HCT116 (cell line): ENCODE measurements around the gene SIGLEC5. TPM values are rescaled to one million over a fixed set of nuclear protein-coding genes. Genes with fewer than 3 reads are reported as not detected.

ENCODE experiments used
- ATAC-seq: fragments of 200-7000 bp; cut with Tn5 transposase; 2 replicates; pipeline ENCODE4 v1.9.1; 2020; ENCODE audit warnings: mild to moderate bottlenecking, moderate library complexity
- BruUV-seq: library from RNA; stranded (reverse); fragments of 400-500 nt; replicated peaks from 2 replicates; lab custom pipeline; 2021; lab: Mats Ljungman, UMichigan
- CTCF ChIA-PET: fragments of 300-600 bp; sonication (Branson Sonifier 250); formaldehyde crosslinking; loops from one replicate; lab custom pipeline; 2021; ENCODE audit warnings: antibody characterized with exemption; lab: Charles Lee
- POLR2A ChIA-PET: fragments of 300-600, 350-600 bp; sonication (Branson Sonifier 250); formaldehyde crosslinking; loops from one replicate; lab custom pipeline; 2021; ENCODE audit warnings: antibody characterized with exemption; lab: Charles Lee
- RAD21 ChIA-PET, 2 experiments: fragments of 300-600 bp; sonication (Branson Sonifier 250); formaldehyde crosslinking; loops; one replicate each; lab custom pipeline; 2023; ENCODE audit warnings: low total read pairs in 2 of 2; ENCODE audit not compliant: uncharacterized antibody in 2 of 2, unreplicated experiment in 2 of 2, low non-redundant PET in 1 of 2; lab: Charles Lee
- DNase-seq: peaks from one replicate; pipeline ENCODE4 v3.0.0-alpha.2; 2010; ENCODE audit warnings: low read depth, low spot score
- H2AFZ ChIP-seq: fragments of 200-600 bp; shearing (Covaris generic), sonication (generic); 2 replicates; pipeline ENCODE4 v1.6.1; 2017; ENCODE audit warnings: low read depth, mixed run types, mixed read lengths, antibody characterized with exemption, low read length; ENCODE audit not compliant: poor library complexity, severe bottlenecking
- H3K27ac ChIP-seq: 2 replicates; pipeline ENCODE4 v1.5.1; 2012; ENCODE audit warnings: low read depth, low read length
- H3K27me3 ChIP-seq: fragments of 200-600 bp; sonication (generic); 2 replicates; pipeline ENCODE4 v1.6.1; 2016; ENCODE audit warnings: mixed run types, low read length, mixed read lengths; ENCODE audit not compliant: insufficient read depth
- H3K36me3 ChIP-seq, 2 experiments: fragments of 200-500 bp in 1 of 2; fragments of 200-600 bp in 1 of 2; sonication (Bioruptor generic) in 1 of 2; sonication (generic) in 1 of 2; 2 replicates each; pipeline versions ENCODE4 v1.5.1 to v1.6.1; 2014 to 2016; ENCODE audit warnings: low read length in 2 of 2, inconsistent platforms in 1 of 2, mixed read lengths in 1 of 2, mixed run types in 1 of 2; ENCODE audit not compliant: insufficient read depth in 2 of 2, control insufficient read depth in 1 of 2
- H3K4me1 ChIP-seq, 2 experiments: fragments of 200-600 bp in 1 of 2; sonication (generic) in 1 of 2; 2 replicates each; pipeline versions ENCODE4 v1.5.1 to v1.6.1; 2012 to 2017; ENCODE audit warnings: low read length in 2 of 2, inconsistent platforms in 1 of 2, mild to moderate bottlenecking in 1 of 2, mixed read lengths in 1 of 2, mixed run types in 1 of 2, moderate library complexity in 1 of 2; ENCODE audit not compliant: insufficient read depth in 2 of 2, control insufficient read depth in 1 of 2
- H3K4me2 ChIP-seq: fragments of 200-600 bp; sonication (generic); 2 replicates; pipeline ENCODE4 v1.6.1; 2017; ENCODE audit warnings: mixed run types, low read length, mixed read lengths
- H3K4me3 ChIP-seq, 2 experiments: fragments of 200-600 bp in 1 of 2; sonication (generic) in 1 of 2; replicated peaks in 1 of 2; 2 replicates each; pipeline ENCODE4 v1.5.1; 2011 to 2016; ENCODE audit warnings: low read length in 2 of 2, control low read depth in 1 of 2, low read depth in 1 of 2, mild to moderate bottlenecking in 1 of 2, mixed read lengths in 1 of 2, mixed run types in 1 of 2
- H3K79me2 ChIP-seq: fragments of 200-600 bp; sonication (generic); 2 replicates; pipeline ENCODE4 v1.6.1; 2017; ENCODE audit warnings: mild to moderate bottlenecking, mixed run types, low read length, moderate library complexity, mixed read lengths; ENCODE audit not compliant: insufficient read depth
- H3K9ac ChIP-seq: fragments of 200-600 bp; sonication (generic); 2 replicates; pipeline ENCODE4 v1.6.1; 2016; ENCODE audit warnings: low read length, mixed read lengths
- H3K9me2 ChIP-seq: fragments of 200-600 bp; sonication (generic), shearing (Covaris generic); 2 replicates; pipeline ENCODE4 v1.6.1; 2017; ENCODE audit warnings: mixed run types, mild to moderate bottlenecking, moderate library complexity; ENCODE audit not compliant: insufficient read depth
- H3K9me3 ChIP-seq, 2 experiments: fragments of 200-500 bp in 1 of 2; fragments of 200-600 bp in 1 of 2; sonication (Bioruptor generic) in 1 of 2; sonication (generic) in 1 of 2; 2 replicates each; pipeline ENCODE4 v1.6.1; 2014 to 2017; ENCODE audit warnings: low read length in 2 of 2, mixed read lengths in 2 of 2, inconsistent platforms in 1 of 2, low read depth in 1 of 2, mild to moderate bottlenecking in 1 of 2, mixed run types in 1 of 2, moderate library complexity in 1 of 2; ENCODE audit not compliant: control insufficient read depth in 1 of 2, insufficient read depth in 1 of 2
- H4K20me1 ChIP-seq: fragments of 200-600 bp; sonication (generic), shearing (Covaris generic); 2 replicates; pipeline ENCODE4 v1.6.1; 2017; ENCODE audit warnings: mixed run types, mild to moderate bottlenecking, moderate library complexity; ENCODE audit not compliant: insufficient read depth
- FOSL1 ChIP-seq: IDR thresholded peaks from 2 replicates; pipeline ENCODE4 v1.6.1; 2012; ENCODE audit warnings: low read depth
- MAX ChIP-seq: IDR thresholded peaks from 2 replicates; pipeline ENCODE4 v1.6.1; 2012
- POLR2A ChIP-seq: IDR thresholded peaks from 2 replicates; pipeline ENCODE4 v1.7.0; 2011; ENCODE audit warnings: borderline replicate concordance; ENCODE audit not compliant: insufficient read depth, insufficient read length; ENCODE audit errors: extremely low read depth
- SP1 ChIP-seq: IDR thresholded peaks from 2 replicates; pipeline ENCODE4 v1.6.1; 2012; ENCODE audit warnings: low read depth
- SRF ChIP-seq: IDR thresholded peaks from 2 replicates; pipeline ENCODE4 v1.6.1; 2012; ENCODE audit warnings: low read depth
- ZFX ChIP-seq: fragments of 450-650 bp; IDR thresholded peaks from 2 replicates; pipeline ENCODE4 v1.6.1; 2017
- intact Hi-C: fragments of 100-400 bp; cut with micrococcal nuclease; formaldehyde crosslinking; loops from 2 replicates; pipeline ENCODE4 v1.10.0; 2022
- total RNA-seq: library from RNA; stranded (reverse); gene quantifications from one replicate; pipeline ENCODE4 v1.2.1, GENCODE V29; 2021; ENCODE audit not compliant: unreplicated experiment

Gene SIGLEC5
- total RNA-seq, 1 experiment from 2014 or later, result not detected

GRCh38 chr19:51567583-51567982 lies 62.6 kb downstream of the SIGLEC5 start:
- no TSS peak for BruUV-seq
- intact Hi-C loops, result no loop called here
- Histone ChIP-seq H3K79me2 (peaks cover 13% of the 10 kb centered on the region), H3K36me3 (no peaks in the 10 kb centered on the region), H4K20me1 (no peaks in the 10 kb centered on the region), H3K4me2 (no peak overlapping the region), H2AFZ (no peak overlapping the region), H3K4me3 (no peak overlapping the region), H3K4me1 (peaks cover 5 to 10% of the 10 kb centered on the region in 2 experiments; a peak in 2 of 4 replicates), H3K9me2 (no peaks in the 10 kb centered on the region), H3K9me3 (no peaks in the 10 kb centered on the region), H3K27ac (no peak overlapping the region), H3K9ac (no peak overlapping the region), H3K27me3 (peaks cover 35% of the 10 kb centered on the region)
- ChIA-PET RAD21 (no interaction called here), POLR2A (no interaction called here), CTCF (no interaction called here)
- TF ChIP-seq MAX (no peak), SP1 (no peak), SRF (no peak), POLR2A (no peak), FOSL1 (no peak)
- DNase-seq (no peak), ATAC-seq (no peak)

- DNase-seq, result no peak
- H2AFZ ChIP-seq, result no peak overlapping the region
- no peaks in the 10 kb centered on the region for H4K20me1 ChIP-seq
- H3K9me2 ChIP-seq, result no peaks in the 10 kb centered on the region
- ATAC-seq, result no peak
- no peak for TF ChIP-seq ZFX
- no peaks in the 10 kb centered on the region for H3K36me3 ChIP-seq
- H3K4me2 ChIP-seq, result no peak overlapping the region
- H3K9ac ChIP-seq, result no peak overlapping the region
- no peak overlapping the region for H3K27ac ChIP-seq
- intact Hi-C loops, result no loop called here
- RAD21 ChIA-PET, result no interaction called here
- peaks cover 0 to under 1% of the 10 kb centered on the region in 2 experiments; a peak in 1 of 4 replicates for H3K4me1 ChIP-seq
- H3K79me2 ChIP-seq, result peaks cover 3% of the 10 kb centered on the region; the same call in 1 of the 2 replicates
- POLR2A ChIA-PET, result no interaction called here
- no peak overlapping the region for H3K4me3 ChIP-seq
- H3K9me3 ChIP-seq, result no peaks in the 10 kb centered on the region
- no TSS peak for BruUV-seq
- H3K27me3 ChIP-seq, result peaks cover 36% of the 10 kb centered on the region
- CTCF ChIA-PET, result no interaction called here
Measured at GRCh38 chr19:51566489-51567100, 63.6 kb downstream of the SIGLEC5 start.
